Osteoblast (primary cell): Measurements from ENCODE around the gene CTPS2. TPM values are rescaled to one million over a fixed set of nuclear protein-coding genes. Genes with fewer than 3 reads are reported as not detected.

Source experiments
- DNase-seq: peaks from one replicate; pipeline ENCODE4 v3.0.0; 2011; ENCODE audit warnings: low spot score, mixed read lengths; ENCODE audit not compliant: insufficient read length; ENCODE audit errors: missing footprints
- H2AFZ ChIP-seq: 2 replicates; pipeline ENCODE4 v1.6.0; 2011; ENCODE audit warnings: mild to moderate bottlenecking, low read length
- H3K27ac ChIP-seq: 2 replicates; pipeline ENCODE4 v1.5.1; 2011; ENCODE audit warnings: mild to moderate bottlenecking, low read depth, low read length, moderate library complexity
- H3K27me3 ChIP-seq: 2 replicates; pipeline ENCODE4 v1.6.0; 2012; ENCODE audit warnings: mild to moderate bottlenecking, control low read depth, inconsistent platforms, low read length, moderate library complexity; ENCODE audit not compliant: insufficient read depth
- H3K36me3 ChIP-seq: 2 replicates; pipeline ENCODE4 v1.5.1; 2011; ENCODE audit warnings: mild to moderate bottlenecking, low read length, control low read depth, moderate library complexity; ENCODE audit not compliant: insufficient read depth
- H3K4me1 ChIP-seq: 2 replicates; pipeline ENCODE4 v1.5.1; 2011; ENCODE audit warnings: mild to moderate bottlenecking, low read length, control low read depth, moderate library complexity; ENCODE audit not compliant: insufficient read depth
- H3K4me2 ChIP-seq: 2 replicates; pipeline ENCODE4 v1.6.0; 2011; ENCODE audit warnings: mild to moderate bottlenecking, low read length; ENCODE audit not compliant: insufficient read depth
- H3K4me3 ChIP-seq: fragments of 200-600 bp; sonication (generic); 3 replicates; pipeline ENCODE4 v1.5.1; 2012; ENCODE audit warnings: mild to moderate bottlenecking, low read length, inconsistent platforms; ENCODE audit not compliant: insufficient read depth
- H3K79me2 ChIP-seq: 2 replicates; pipeline ENCODE4 v1.6.0; 2012; ENCODE audit warnings: mild to moderate bottlenecking, low read length, control low read depth, inconsistent platforms; ENCODE audit not compliant: insufficient read depth
- H3K9me3 ChIP-seq: 2 replicates; pipeline ENCODE4 v1.5.1; 2011; ENCODE audit warnings: low read depth, low read length, control low read depth
- H4K20me1 ChIP-seq: 2 replicates; pipeline ENCODE4 v1.6.0; 2012; ENCODE audit warnings: mild to moderate bottlenecking, low read length, control low read depth; ENCODE audit not compliant: insufficient read depth
- CTCF ChIP-seq: IDR thresholded peaks from 2 replicates; pipeline ENCODE4 v1.5.1; 2011; ENCODE audit warnings: mild to moderate bottlenecking, low read depth, low read length, moderate library complexity; ENCODE audit errors: extremely low read depth
- small RNA-seq: library from RNA; depleted of rRNA; stranded (forward); fragments of <200 nt; gene quantifications from one replicate; pipeline ENCODE3, GENCODE V24; 2012
- total RNA-seq: library from RNA; depleted of rRNA; stranded (reverse); fragments of >200 nt; gene quantifications from 2 replicates; pipeline ENCODE4 v1.2.3, GENCODE V29; 2012

Gene CTPS2
- total RNA-seq, 1 donor, result 8.0 TPM

- no peak overlapping the region for H3K27ac ChIP-seq
- H3K4me2 ChIP-seq, result no peak overlapping the region
- H3K4me1 ChIP-seq, result no peaks in the 10 kb centered on the region
- TF ChIP-seq CTCF, result no peak
- no peak overlapping the region for H3K4me3 ChIP-seq
- no peaks in the 10 kb centered on the region for H3K79me2 ChIP-seq
- DNase-seq, result no peak
- no peaks in the 10 kb centered on the region for H3K27me3 ChIP-seq
- H2AFZ ChIP-seq, result no peak overlapping the region
- H3K9me3 ChIP-seq, result no peaks in the 10 kb centered on the region
- H3K36me3 ChIP-seq, result no peaks in the 10 kb centered on the region
- H4K20me1 ChIP-seq, result no peaks in the 10 kb centered on the region
Observed at GRCh38 chrX:16558489-16558888, 154.0 kb downstream of the CTPS2 start.

DNA sequence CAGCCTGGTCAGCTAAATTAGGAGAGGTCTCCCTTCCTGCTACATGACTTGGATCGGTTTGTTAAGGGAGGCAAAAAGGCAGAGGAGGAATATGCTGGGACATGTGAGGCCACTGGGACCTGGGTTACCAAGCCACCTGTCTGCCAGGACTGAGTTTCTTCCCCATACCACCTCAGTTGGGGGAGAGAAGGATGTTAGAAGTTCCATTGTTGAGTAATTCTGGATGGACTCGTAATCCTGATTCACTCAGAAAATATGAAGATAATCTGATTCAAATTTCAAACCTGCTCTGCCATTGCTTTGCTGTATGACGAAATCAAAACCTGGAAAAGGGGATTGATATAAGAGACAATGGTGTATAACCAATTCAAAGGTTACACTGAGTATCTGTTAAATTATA lies 159.9 kb downstream of the CTPS2 start:
- no peaks in the 10 kb centered on the region for H3K27me3 ChIP-seq
- no peak overlapping the region for H3K27ac ChIP-seq
- no peaks in the 10 kb centered on the region for H3K9me3 ChIP-seq
- no peak overlapping the region for H3K4me2 ChIP-seq
- no peak for TF ChIP-seq CTCF
- no peak overlapping the region for H2AFZ ChIP-seq
- H3K4me1 ChIP-seq, result no peaks in the 10 kb centered on the region
- peak; percentile 57 for DNase-seq
- H3K4me3 ChIP-seq, result no peak overlapping the region
- H3K36me3 ChIP-seq, result no peaks in the 10 kb centered on the region
- no peaks in the 10 kb centered on the region for H4K20me1 ChIP-seq
- no peaks in the 10 kb centered on the region for H3K79me2 ChIP-seq

DNA sequence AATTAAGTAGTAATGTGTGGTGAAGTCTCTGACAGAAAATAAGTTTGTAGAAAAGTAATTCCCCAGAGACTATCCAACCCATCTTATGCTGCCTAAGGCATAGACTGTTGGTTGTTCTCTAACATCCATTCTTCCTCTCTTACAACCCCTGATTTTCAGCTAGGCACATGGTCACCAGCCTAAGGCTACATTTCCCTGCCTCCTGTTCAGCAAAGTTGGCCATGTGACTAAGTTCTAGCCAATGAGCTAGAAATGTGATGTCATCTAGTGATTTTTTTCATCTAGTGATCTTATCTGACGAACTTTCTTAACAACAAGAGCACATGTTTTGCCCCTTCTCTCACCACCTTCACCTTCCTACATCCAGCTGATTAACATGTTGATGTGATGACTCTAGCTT lies 164.8 kb downstream of the CTPS2 start:
- DNase-seq, result no peak
- H3K27ac ChIP-seq, result no peak overlapping the region
- no peak overlapping the region for H3K4me2 ChIP-seq
- no peaks in the 10 kb centered on the region for H4K20me1 ChIP-seq
- H3K79me2 ChIP-seq, result no peaks in the 10 kb centered on the region
- H3K4me1 ChIP-seq, result no peaks in the 10 kb centered on the region
- no peaks in the 10 kb centered on the region for H3K36me3 ChIP-seq
- H3K27me3 ChIP-seq, result no peaks in the 10 kb centered on the region
- no peak overlapping the region for H3K4me3 ChIP-seq
- H2AFZ ChIP-seq, result no peak overlapping the region
- H3K9me3 ChIP-seq, result no peaks in the 10 kb centered on the region
- no peak for TF ChIP-seq CTCF

DNA sequence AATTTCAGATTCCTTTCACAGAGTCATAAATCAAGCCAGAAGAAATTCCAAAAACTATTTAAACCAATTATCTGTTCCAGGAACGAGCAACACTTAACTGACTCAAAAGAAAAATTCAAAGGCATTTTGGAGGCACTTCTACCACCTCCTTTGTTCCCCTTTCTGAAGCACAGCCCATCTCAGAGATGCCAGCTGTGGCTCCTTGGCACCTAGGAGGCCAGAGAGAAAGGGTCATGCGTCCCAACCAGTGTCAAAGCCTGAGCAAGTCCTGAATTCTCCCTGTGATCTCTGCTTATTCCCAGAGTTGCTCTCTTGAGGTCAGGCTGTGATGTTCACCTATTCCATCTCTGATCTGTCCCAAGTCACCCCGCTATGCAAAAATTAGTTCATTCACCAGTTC lies 167.5 kb downstream of the CTPS2 start:
- H3K4me2 ChIP-seq, result no peak overlapping the region
- DNase-seq, result no peak
- no peaks in the 10 kb centered on the region for H3K27me3 ChIP-seq
- TF ChIP-seq CTCF, result no peak
- no peak overlapping the region for H3K4me3 ChIP-seq
- H3K4me1 ChIP-seq, result no peaks in the 10 kb centered on the region
- H3K9me3 ChIP-seq, result no peaks in the 10 kb centered on the region
- H4K20me1 ChIP-seq, result no peaks in the 10 kb centered on the region
- H2AFZ ChIP-seq, result no peak overlapping the region
- H3K27ac ChIP-seq, result no peak overlapping the region
- H3K36me3 ChIP-seq, result no peaks in the 10 kb centered on the region
- H3K79me2 ChIP-seq, result no peaks in the 10 kb centered on the region

Small RNA genes within 50 kb of the gene (small RNA-seq; reads per million reads assigned to genes)
- gene MIR548AM, result not detected

Other genes starting within 250 kb of the CTPS2 start
- not detected in 2 replicates for gene S100G, start 62.5 kb downstream of the CTPS2 start, total RNA-seq
- gene SYAP1, start 6.9 kb upstream of the CTPS2 start, total RNA-seq, result 25.7 and 43.9 TPM in 2 replicates
- gene TXLNG, start 73.8 kb upstream of the CTPS2 start, total RNA-seq, result 5.1 and 10.3 TPM in 2 replicates
- gene RBBP7, start 157.7 kb upstream of the CTPS2 start, total RNA-seq, result 69.8 and 87.5 TPM in 2 replicates
- 0.59 and 0.72 TPM in 2 replicates for gene REPS2, start 234.0 kb upstream of the CTPS2 start, total RNA-seq